Gastroesophageal sphincter (tissue), 3 donors: ENCODE data around the gene RAP1GDS1.

Experiments used
- EP300 ChIP-seq: sonication (generic); formaldehyde crosslinking; IDR thresholded peaks from one replicate; pipeline ENCODE4 v1.6.1; 2017; ENCODE audit warnings: antibody characterized with exemption, mild to moderate bottlenecking
- POLR2A ChIP-seq, 2 donors: fragments of 450-650 bp; IDR thresholded peaks; one replicate each; pipeline ENCODE4 v1.6.1; 2017; ENCODE audit warnings: antibody characterized with exemption in 2 of 2, mild to moderate bottlenecking in 2 of 2, moderate library complexity in 1 of 2
- POLR2AphosphoS5 ChIP-seq: sonication (generic); formaldehyde crosslinking; IDR thresholded peaks from one replicate; pipeline ENCODE4 v1.6.1; 2017; ENCODE audit warnings: antibody characterized with exemption
- TF ChIP-seq, protein P1 (sequence below), 4 experiments: fragments of 200-600 bp in 2 of 4; fragments of 450-650 bp in 2 of 4; sonication (generic) in 1 of 4; IDR thresholded peaks; one replicate each; pipeline ENCODE4 v1.5.1; 2017 to 2019; ENCODE audit warnings: antibody characterized with exemption in 4 of 4, mild to moderate bottlenecking in 2 of 4, moderate library complexity in 2 of 4

- TF ChIP-seq, protein P1, sequence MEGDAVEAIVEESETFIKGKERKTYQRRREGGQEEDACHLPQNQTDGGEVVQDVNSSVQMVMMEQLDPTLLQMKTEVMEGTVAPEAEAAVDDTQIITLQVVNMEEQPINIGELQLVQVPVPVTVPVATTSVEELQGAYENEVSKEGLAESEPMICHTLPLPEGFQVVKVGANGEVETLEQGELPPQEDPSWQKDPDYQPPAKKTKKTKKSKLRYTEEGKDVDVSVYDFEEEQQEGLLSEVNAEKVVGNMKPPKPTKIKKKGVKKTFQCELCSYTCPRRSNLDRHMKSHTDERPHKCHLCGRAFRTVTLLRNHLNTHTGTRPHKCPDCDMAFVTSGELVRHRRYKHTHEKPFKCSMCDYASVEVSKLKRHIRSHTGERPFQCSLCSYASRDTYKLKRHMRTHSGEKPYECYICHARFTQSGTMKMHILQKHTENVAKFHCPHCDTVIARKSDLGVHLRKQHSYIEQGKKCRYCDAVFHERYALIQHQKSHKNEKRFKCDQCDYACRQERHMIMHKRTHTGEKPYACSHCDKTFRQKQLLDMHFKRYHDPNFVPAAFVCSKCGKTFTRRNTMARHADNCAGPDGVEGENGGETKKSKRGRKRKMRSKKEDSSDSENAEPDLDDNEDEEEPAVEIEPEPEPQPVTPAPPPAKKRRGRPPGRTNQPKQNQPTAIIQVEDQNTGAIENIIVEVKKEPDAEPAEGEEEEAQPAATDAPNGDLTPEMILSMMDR (IDR thresholded peaks at IDR 0.05): no peak
- TF ChIP-seq POLR2A (IDR thresholded peaks at IDR 0.05): no peak
- no peak for TF ChIP-seq POLR2AphosphoS5
- no peak for TF ChIP-seq EP300
Observed at GRCh38 chr4:98267498-98267897, 6.3 kb downstream of the RAP1GDS1 start.
